Type B pancreatic cell (in vitro differentiated cells): ENCODE measurements around the gene SMARCE1. TPM values are rescaled to one million over a fixed set of nuclear protein-coding genes. Genes with fewer than 3 reads are reported as not detected.

ENCODE experiments used
- DNase-seq: peaks from one replicate; pipeline ENCODE4 v3.0.0; 2021; ENCODE audit warnings: mixed read lengths; ENCODE audit not compliant: unreplicated experiment; ENCODE audit errors: extremely low spot score
- H3K27ac Mint-ChIP-seq: 2 replicates; pipeline ENCODE4 v1.8.0; 2021; ENCODE audit warnings: mild to moderate bottlenecking, mixed read lengths
- H3K27me3 Mint-ChIP-seq: 2 replicates; pipeline ENCODE4 v1.8.0; 2021; ENCODE audit warnings: mixed read lengths
- H3K36me3 Mint-ChIP-seq: 2 replicates; pipeline ENCODE4 v1.8.0; 2021; ENCODE audit warnings: mixed read lengths
- H3K4me1 Mint-ChIP-seq: one replicate; pipeline ENCODE4 v1.8.0; 2021; ENCODE audit warnings: mixed read lengths; ENCODE audit not compliant: unreplicated experiment
- H3K4me3 Mint-ChIP-seq: 2 replicates; pipeline ENCODE4 v1.8.0; 2021; ENCODE audit warnings: mild to moderate bottlenecking, mixed read lengths
- H3K9me3 Mint-ChIP-seq: 2 replicates; pipeline ENCODE4 v1.8.0; 2021; ENCODE audit warnings: mixed read lengths
- CTCF ChIP-seq: fragments of 200-600 bp; sonication (generic); conservative IDR thresholded peaks from 2 replicates; pipeline ENCODE4 v1.5.0; 2021; ENCODE audit warnings: antibody characterized with exemption, mild to moderate bottlenecking
- long read RNA-seq: library from polyadenylated mRNA; unstranded; transcript quantifications from one replicate; pipeline ENCODE4 v2.0.0, GENCODE V29; 2020
- total RNA-seq: library from RNA; stranded (reverse); gene quantifications from 2 replicates; pipeline ENCODE4 v1.2.1, GENCODE V29; 2021; ENCODE audit warnings: low replicate concordance

The SMARCE1 gene
- total RNA-seq: 134 and 171 TPM in 2 replicates
- long read RNA-seq, full-length matches to known transcripts: 387 of 429 reads
- long read RNA-seq, partial matches to known transcripts: 38 of 429 reads
- long read RNA-seq, other reads (novel, unspliced or antisense): 4 of 429 reads

GRCh38 chr17:40647624-40648383 is at the start of gene SMARCE1:
Gene SMARCE1, minus strand, starts transcription at chr17:40647818. Its CDS starts 2,016 bp downstream, at chr17:40645802.
- no peaks in the 10 kb centered on the region for H3K9me3 Mint-ChIP-seq
- peak within 1 kb of the TSS; percentile 96 for H3K4me3 Mint-ChIP-seq
- peaks cover 27% of the 10 kb centered on the region for H3K4me1 Mint-ChIP-seq
- H3K27me3 Mint-ChIP-seq: no peaks in the 10 kb centered on the region
- DNase-seq: peak; percentile 83
- no peak for TF ChIP-seq CTCF
- H3K27ac Mint-ChIP-seq: peak within 1 kb of the TSS; percentile 98
- peaks cover 25% of the 10 kb centered on the region for H3K36me3 Mint-ChIP-seq

- TF ChIP-seq CTCF: no peak
- H3K4me1 Mint-ChIP-seq: peaks cover 28% of the 10 kb centered on the region
- H3K27ac Mint-ChIP-seq: peak overlapping the region; percentile 44
- H3K4me3 Mint-ChIP-seq: no peak overlapping the region
- peaks cover 3% of the 10 kb centered on the region for H3K27me3 Mint-ChIP-seq
- H3K9me3 Mint-ChIP-seq: peaks cover 5% of the 10 kb centered on the region
- DNase-seq: no peak
- H3K36me3 Mint-ChIP-seq: no peaks in the 10 kb centered on the region
These were observed 49.7 kb upstream of the SMARCE1 start for GRCh38 chr17:40697297-40697696.

DNA sequence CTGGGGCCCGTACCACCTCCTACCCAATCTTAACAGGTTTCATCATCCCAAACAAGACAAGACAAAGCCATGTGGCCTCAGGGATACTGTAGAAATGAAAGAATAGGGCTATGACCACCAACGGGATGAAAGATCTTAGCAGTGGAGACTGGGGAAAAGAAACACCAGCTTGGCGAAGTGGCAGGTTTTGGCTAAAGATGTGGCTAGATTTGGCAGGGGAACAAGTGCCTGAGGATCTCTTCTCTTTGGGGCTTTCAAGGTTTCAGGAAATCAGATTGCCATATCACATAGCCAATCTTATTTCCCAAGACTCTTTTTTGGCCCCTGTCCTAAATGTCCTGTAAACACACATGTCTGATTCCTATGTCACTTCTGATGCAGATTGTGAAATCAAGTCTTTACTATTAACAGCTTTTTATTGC is 49.0 kb upstream of the SMARCE1 start:
- no peak for TF ChIP-seq CTCF
- Mint-ChIP-seq H3K4me1 (peaks cover 28% of the 10 kb centered on the region), H3K36me3 (no peaks in the 10 kb centered on the region)

DNA sequence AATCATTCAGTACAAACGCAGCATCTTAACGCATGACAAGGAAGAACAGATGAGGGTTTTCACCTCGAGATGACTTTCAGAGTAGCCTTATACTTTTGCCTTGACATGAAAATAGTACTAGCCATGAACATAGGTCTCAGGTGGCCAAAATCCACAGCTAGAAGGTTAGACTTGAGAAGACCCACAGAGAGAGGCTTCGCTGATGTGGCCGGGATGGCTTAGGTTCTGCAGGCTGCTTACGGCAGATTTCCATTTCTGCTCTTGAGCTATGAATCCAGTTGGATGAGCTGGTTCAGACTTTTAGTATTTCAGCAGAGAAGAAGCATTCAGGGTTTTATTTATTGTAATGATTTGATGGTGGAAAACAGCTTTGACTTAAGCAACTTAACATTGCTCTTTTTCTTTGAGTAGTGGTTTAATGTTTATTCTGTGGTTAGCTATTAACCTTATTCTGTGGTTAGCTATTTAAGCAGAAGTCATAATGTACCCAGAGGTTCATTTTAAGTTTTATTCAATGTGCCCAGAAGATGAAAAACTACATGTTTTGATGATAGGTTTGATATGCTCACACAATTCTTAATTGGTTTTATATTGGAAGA is 48.4 kb upstream of the SMARCE1 start:
- Mint-ChIP-seq H3K4me3 (no peak overlapping the region), H3K4me1 (peaks cover 28% of the 10 kb centered on the region), H3K27me3 (peaks cover 3% of the 10 kb centered on the region), H3K27ac (peak overlapping the region; percentile 40), H3K9me3 (peaks cover 5% of the 10 kb centered on the region), H3K36me3 (no peaks in the 10 kb centered on the region)
- no peak for DNase-seq
- TF ChIP-seq CTCF: no peak

More for the DNA sequence above, 49.0 kb upstream of the SMARCE1 start:
- Mint-ChIP-seq H3K27me3 (peaks cover 3% of the 10 kb centered on the region), H3K4me3 (no peak overlapping the region), H3K27ac (no peak overlapping the region), H3K9me3 (peaks cover 5% of the 10 kb centered on the region)
- DNase-seq: no peak

DNA sequence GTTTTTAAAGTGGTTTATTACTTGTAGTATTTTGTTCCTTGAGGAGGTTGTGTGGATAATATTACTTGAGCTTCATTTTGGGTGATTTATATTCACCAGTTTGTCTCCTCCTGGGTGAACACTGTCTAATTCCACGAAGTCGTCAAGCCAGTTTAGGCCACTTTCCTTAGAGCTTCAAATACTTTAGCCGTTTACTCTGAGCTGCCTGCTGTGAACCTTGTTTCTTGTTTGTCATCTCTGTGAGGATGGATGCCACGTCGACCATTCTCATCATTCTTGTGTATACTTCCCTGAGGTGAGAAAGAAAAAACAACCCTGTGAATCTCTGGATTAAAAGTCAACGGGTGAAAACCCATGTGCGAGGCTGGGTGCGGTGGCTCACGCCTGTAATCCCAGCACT is 47.0 kb upstream of the SMARCE1 start:
- no peak for TF ChIP-seq CTCF
- H3K36me3 Mint-ChIP-seq: no peaks in the 10 kb centered on the region
- DNase-seq: no peak
- peaks cover 28% of the 10 kb centered on the region for H3K4me1 Mint-ChIP-seq
- H3K27me3 Mint-ChIP-seq: peaks cover 3% of the 10 kb centered on the region
- H3K27ac Mint-ChIP-seq: peak overlapping the region; percentile 90
- H3K9me3 Mint-ChIP-seq: peaks cover 5% of the 10 kb centered on the region
- peak overlapping the region; percentile 66 for H3K4me3 Mint-ChIP-seq
